ENCODE results near the gene VPS13C. TPM values are rescaled to one million over a fixed set of nuclear protein-coding genes. Genes with fewer than 3 reads are reported as not detected.

Gene VPS13C
- total RNA-seq, 1 donor from 2014 or later: 35.0 TPM

DNA sequence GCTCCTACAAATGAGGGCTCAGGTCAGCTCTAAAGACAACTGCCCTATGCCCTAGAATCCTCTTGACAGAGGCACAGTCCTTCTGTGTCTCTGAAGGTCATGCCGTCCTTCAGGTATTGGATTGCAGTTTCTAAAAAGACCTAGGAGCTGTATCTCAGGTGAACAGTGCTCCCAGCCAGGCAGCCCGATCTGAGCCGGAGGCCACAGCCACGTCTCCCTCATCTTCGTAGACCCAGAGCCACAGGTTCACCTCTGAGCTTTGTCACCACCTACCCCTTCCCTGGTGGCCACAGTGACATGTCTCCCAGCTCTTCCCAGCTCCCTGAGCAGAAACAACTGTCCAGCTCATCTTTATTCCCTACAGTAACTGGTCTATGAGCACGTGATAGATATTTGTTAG is 228.0 kb downstream of the VPS13C start:
- H3K4me3 ChIP-seq (ENCODE audit: low read depth, low read length): no peak overlapping the region
- TF ChIP-seq CTCF (IDR thresholded peaks at IDR 0.05; ENCODE audit: insufficient read depth, low read length, severe bottlenecking): no peak
- FAIRE-seq: no peak

GRCh38 chr15:61831505-61831921 is 228.7 kb downstream of the VPS13C start:
- no peak for FAIRE-seq
- H3K36me3 ChIP-seq (ENCODE audit: control insufficient read depth, insufficient read depth, low read length): no peaks in the 10 kb centered on the region
- DNase-seq (ENCODE audit: low read depth): no peak
- TF ChIP-seq CTCF (IDR thresholded peaks at IDR 0.05; ENCODE audit: insufficient read depth, low read length, severe bottlenecking): no peak
- H3K27me3 ChIP-seq (ENCODE audit: control insufficient read depth, insufficient read depth, low read length): no peaks in the 10 kb centered on the region
- no peak overlapping the region for H3K4me3 ChIP-seq (ENCODE audit: low read depth, low read length)

More for the DNA sequence above, 228.0 kb downstream of the VPS13C start:
- no peaks in the 10 kb centered on the region for H3K27me3 ChIP-seq (ENCODE audit: control insufficient read depth, insufficient read depth, low read length)
- DNase-seq (ENCODE audit: low read depth): no peak
- no peaks in the 10 kb centered on the region for H3K36me3 ChIP-seq (ENCODE audit: control insufficient read depth, insufficient read depth, low read length)

- no peak for DNase-seq (ENCODE audit: low read depth)
- H3K27me3 ChIP-seq (ENCODE audit: control insufficient read depth, insufficient read depth, low read length): no peaks in the 10 kb centered on the region
- no peaks in the 10 kb centered on the region for H3K36me3 ChIP-seq (ENCODE audit: control insufficient read depth, insufficient read depth, low read length)
- no peak for FAIRE-seq
- H3K4me3 ChIP-seq (ENCODE audit: low read depth, low read length): no peak overlapping the region
- no peak for TF ChIP-seq CTCF (IDR thresholded peaks at IDR 0.05; ENCODE audit: insufficient read depth, low read length, severe bottlenecking)
Measured at GRCh38 chr15:61830536-61831330, 229.5 kb downstream of the VPS13C start.

DNA sequence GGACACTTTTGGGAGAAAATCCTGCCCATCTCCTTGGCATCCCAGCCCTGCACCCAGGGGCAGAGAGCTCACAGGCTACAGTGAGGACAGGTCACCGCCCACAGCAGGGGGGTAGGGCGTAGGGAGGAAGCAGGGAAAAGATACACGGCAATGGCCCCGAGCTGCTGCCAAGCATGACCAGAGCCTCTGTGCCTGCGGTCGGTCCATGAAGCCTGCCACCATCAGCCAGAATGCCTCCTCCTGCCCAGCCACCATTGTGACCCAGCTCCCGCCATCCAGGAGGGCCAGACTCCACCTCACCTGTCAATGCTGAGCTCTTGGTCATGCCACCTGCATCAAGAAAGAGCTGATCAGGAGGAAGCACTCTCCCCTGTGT is 230.7 kb downstream of the VPS13C start:
- FAIRE-seq: no peak
- H3K36me3 ChIP-seq (ENCODE audit: control insufficient read depth, insufficient read depth, low read length): no peaks in the 10 kb centered on the region
- no peak for TF ChIP-seq CTCF (IDR thresholded peaks at IDR 0.05; ENCODE audit: insufficient read depth, low read length, severe bottlenecking)

DNA sequence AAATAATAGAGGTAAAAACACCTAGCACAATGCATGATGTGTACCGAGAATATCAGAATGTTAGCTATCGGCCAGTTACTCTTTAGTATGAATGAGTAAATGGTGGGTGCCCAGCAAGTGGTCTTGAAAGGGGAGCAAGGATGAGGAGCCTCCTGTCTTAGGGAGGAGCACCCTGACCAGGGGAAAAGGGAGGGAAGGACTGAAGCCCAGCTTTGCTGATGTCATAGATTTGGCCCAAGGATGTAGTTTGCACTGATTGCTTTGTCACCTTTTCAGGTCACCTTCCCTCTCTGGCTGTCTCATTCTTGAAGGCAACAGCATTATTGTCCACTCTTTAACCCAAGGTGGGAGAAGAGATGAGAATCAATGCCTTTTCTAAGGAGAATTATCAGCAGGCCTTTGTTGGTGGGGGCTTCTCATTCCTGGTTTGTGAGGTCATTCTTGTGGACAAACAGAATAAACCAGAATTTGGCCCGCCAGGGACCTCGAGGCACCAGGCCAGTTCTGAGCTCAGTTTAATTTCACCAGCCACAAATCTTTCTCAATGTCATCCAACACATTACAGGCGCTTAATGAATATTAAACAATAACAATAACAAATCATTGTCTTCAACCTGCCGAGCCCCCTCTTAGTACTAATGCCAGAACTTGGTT is 231.3 kb downstream of the VPS13C start:
- no peaks in the 10 kb centered on the region for H3K36me3 ChIP-seq (ENCODE audit: control insufficient read depth, insufficient read depth, low read length)
- no peak overlapping the region for H3K4me3 ChIP-seq (ENCODE audit: low read depth, low read length)
- FAIRE-seq: no peak
- no peak for DNase-seq (ENCODE audit: low read depth)
- H3K27me3 ChIP-seq (ENCODE audit: control insufficient read depth, insufficient read depth, low read length): no peaks in the 10 kb centered on the region
- no peak for TF ChIP-seq CTCF (IDR thresholded peaks at IDR 0.05; ENCODE audit: insufficient read depth, low read length, severe bottlenecking)

More for the DNA sequence above, 230.7 kb downstream of the VPS13C start:
- H3K4me3 ChIP-seq (ENCODE audit: low read depth, low read length): no peak overlapping the region
- no peak for DNase-seq (ENCODE audit: low read depth)
- H3K27me3 ChIP-seq (ENCODE audit: control insufficient read depth, insufficient read depth, low read length): no peaks in the 10 kb centered on the region

All from bronchial epithelial cell (primary cell).